Measurements from ENCODE around the gene FEN1. TPM values are rescaled to one million over a fixed set of nuclear protein-coding genes. Genes with fewer than 3 reads are reported as not detected.

FEN1 gene
- total and polyA plus RNA-seq, 2 of the 8 experiments (the other 6 are each of a cell fraction or from before 2014, with no cell fraction given) = 52.6 to 86.1 TPM

DNA sequence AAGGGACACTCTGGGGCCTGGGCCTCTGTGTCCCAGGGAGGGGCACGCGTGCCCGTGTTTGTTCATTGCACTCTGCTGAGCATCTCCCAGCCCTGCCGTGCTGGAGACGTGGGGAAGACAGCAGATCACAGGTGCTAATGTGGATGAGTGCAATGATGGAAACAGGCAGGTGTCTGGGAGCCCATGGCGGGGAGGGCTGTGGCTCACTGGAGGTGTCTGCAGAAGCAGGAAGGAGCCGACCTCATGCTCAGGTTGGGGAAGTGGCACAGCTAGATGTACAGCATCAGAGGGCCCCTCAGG is 8.3 kb upstream of the FEN1 start:
- Histone ChIP-seq H3K4me2 (ENCODE audit: insufficient read depth in 1 of 2, low read depth in 2 of 2, low read length in 2 of 2) (no peak overlapping the region), H3K23me2 (ENCODE audit: low read depth, low read length) (no peaks in the 10 kb centered on the region), H4K91ac (replicated peaks; ENCODE audit: insufficient read length, low read length) (no peak overlapping the region), H3K4ac (replicated peaks; ENCODE audit: insufficient read length, low read depth, low read length) (no peak overlapping the region), H3K14ac (ENCODE audit: insufficient read length) (no peak overlapping the region), H4K5ac (ENCODE audit: insufficient read length, low read depth, low read length) (no peak overlapping the region), H3K9me3 (ENCODE audit: insufficient read depth in 2 of 2, low read depth in 1 of 2, low read length in 1 of 2) (no peaks in the 10 kb centered on the region), H3K36me3 (ENCODE audit: control insufficient read depth in 2 of 4, insufficient read depth in 4 of 4, low read length in 3 of 4) (peaks cover 15 to 34% (median 23%) of the 10 kb centered on the region in 4 experiments; a peak in 7 of 8 replicates), H2BK120ac (replicated peaks; ENCODE audit: low read depth, low read length) (no peak overlapping the region), H3K18ac (ENCODE audit: extremely low read depth, low read length) (no peak overlapping the region), H3K79me2 (ENCODE audit: control insufficient read depth in 1 of 2, insufficient read depth in 2 of 2, low read length in 2 of 2) (no peaks in the 10 kb centered on the region), H3K27ac (ENCODE audit: low read depth, low read length) (no peak overlapping the region), H3K23ac (ENCODE audit: insufficient read length) (no peak overlapping the region), H2AFZ (ENCODE audit: low read length) (no peak overlapping the region), H2BK15ac (ENCODE audit: low read length) (no peak overlapping the region), H3K9ac (replicated peaks in 1 of 4; ENCODE audit: extremely low read depth in 1 of 4, low read depth in 3 of 4, low read length in 3 of 4) (no peak overlapping the region), H3K4me3 (ENCODE audit: extremely low read depth in 1 of 4, insufficient read depth in 2 of 4, low read depth in 3 of 4, low read length in 4 of 4) (no peak overlapping the region), H3K56ac (replicated peaks; ENCODE audit: insufficient read length, low read depth, low read length) (no peak overlapping the region), H2BK5ac (ENCODE audit: low read depth, low read length) (no peak overlapping the region), H2BK12ac (ENCODE audit: low read depth, low read length) (no peak overlapping the region), H4K20me1 (replicated peaks in 1 of 2; ENCODE audit: control insufficient read depth in 1 of 2, insufficient read depth in 2 of 2, low read length in 2 of 2) (peaks cover 6 to 17% of the 10 kb centered on the region in 2 experiments), H2AK5ac (ENCODE audit: low read depth, low read length) (no peak overlapping the region), H3K27me3 (replicated peaks in 1 of 4; ENCODE audit: control insufficient read depth in 3 of 4, extremely low read depth in 1 of 4, insufficient read depth in 3 of 4, low read length in 3 of 4) (no peaks in the 10 kb centered on the region), H3K4me1 (replicated peaks in 1 of 4; ENCODE audit: control insufficient read depth in 3 of 4, insufficient read depth in 4 of 4, low read length in 3 of 4) (peaks cover 0 to 2% (median 0%) of the 10 kb centered on the region in 4 experiments; a peak in 2 of 7 replicates), H3K79me1 (ENCODE audit: low read depth, low read length) (no peaks in the 10 kb centered on the region), H2BK20ac (ENCODE audit: low read length) (no peak overlapping the region), H4K8ac (ENCODE audit: extremely low read depth, insufficient read depth, low read length) (no peak overlapping the region)
- ChIA-PET CTCF (ENCODE audit: partially characterized antibody) (interaction anchor here (0.6 to 10.5 kb wide), 5 partner anchors 9 to 436 kb away, joined by 3 to 168 read pairs (median 3); no protein-coding TSS in a partner anchor), POLR2A (ENCODE audit: partially characterized antibody) (interaction anchor here (0.7 to 1.8 kb wide), 5 partner anchors 9 to 34 kb away, joined by 3 to 11 read pairs (median 3); partner anchors contain the start of gene FEN1)
- DNase-seq (ENCODE audit: low read depth in 1 of 2, low spot score in 2 of 2) (no peak), FAIRE-seq (no peak)
- 96% methylated on average over 7 of the region's 7 CpGs; no CpG with 5 or more reads in 1 of the 2 experiments for WGBS, 2 experiments (ENCODE audit: extremely low coverage in 1 of 2, insufficient coverage in 1 of 2, insufficient read length in 1 of 2, insufficient replicate concordance in 2 of 2, low coverage in 1 of 2, low lambda C conversion rate in 2 of 2, missing lambda C conversion rate in 1 of 2)
- TF ChIP-seq TEAD4 (IDR thresholded peaks at IDR 0.05; ENCODE audit: low read depth, low read length) = no peak
- no peak for TF ChIP-seq JUN (IDR thresholded peaks at IDR 0.05; ENCODE audit: low read depth, low read length)
- TF ChIP-seq ATF3 (IDR thresholded peaks at IDR 0.05; ENCODE audit: insufficient read depth, low read depth, low read length) = no peak
- TF ChIP-seq BCL11A (IDR thresholded peaks at IDR 0.05; ENCODE audit: low read depth in 2 of 2, low read length in 2 of 2) = no peak
- no peak for TF ChIP-seq KDM4A (IDR thresholded peaks at IDR 0.05; ENCODE audit: low read depth, low read length, severe bottlenecking)
- no peak for TF ChIP-seq SP1 (IDR thresholded peaks at IDR 0.05; ENCODE audit: low read depth, low read length)
- no peak for TF ChIP-seq TAF1 (IDR thresholded peaks at IDR 0.05; ENCODE audit: low read depth, low read length)
- TF ChIP-seq ATF2 (IDR thresholded peaks at IDR 0.05; ENCODE audit: low read length) = no peak
